PC-3 (cell line): ENCODE data around the gene ZNF615.

Experiments used
- CTCF ChIP-seq: fragments of 300-600 bp; sonication (generic); conservative IDR thresholded peaks from 2 replicates; pipeline ENCODE4 v1.5.1; 2017; ENCODE audit warnings: antibody characterized with exemption, low read depth, mild to moderate bottlenecking, low read length
- EZH2 ChIP-seq: fragments of 300-600 bp; sonication (generic); IDR thresholded peaks from one replicate; pipeline ENCODE4 v1.6.1; 2017; ENCODE audit warnings: antibody characterized with exemption, mild to moderate bottlenecking, low read length; ENCODE audit not compliant: unreplicated experiment
- EZH2phosphoT487 ChIP-seq: fragments of 300-600 bp; sonication (generic); IDR thresholded peaks from 2 replicates; pipeline ENCODE4 v1.6.1; 2018; ENCODE audit warnings: mild to moderate bottlenecking, antibody characterized with exemption, low read length, borderline replicate concordance

GRCh38 chr19:51965583-51965982 is 42.4 kb downstream of the ZNF615 start:
- TF ChIP-seq EZH2 (no peak), CTCF (no peak), EZH2phosphoT487 (no peak)
